Activated CD4-positive, alpha-beta T cell treated with anti-CD3 and anti-CD28 coated beads for 1 hour (primary cell): ENCODE measurements around the gene LRRC55.

Experiments
- DNase-seq: peaks from one replicate; pipeline ENCODE4 v3.0.0-alpha.2; 2020

LRRC55 gene

DNA sequence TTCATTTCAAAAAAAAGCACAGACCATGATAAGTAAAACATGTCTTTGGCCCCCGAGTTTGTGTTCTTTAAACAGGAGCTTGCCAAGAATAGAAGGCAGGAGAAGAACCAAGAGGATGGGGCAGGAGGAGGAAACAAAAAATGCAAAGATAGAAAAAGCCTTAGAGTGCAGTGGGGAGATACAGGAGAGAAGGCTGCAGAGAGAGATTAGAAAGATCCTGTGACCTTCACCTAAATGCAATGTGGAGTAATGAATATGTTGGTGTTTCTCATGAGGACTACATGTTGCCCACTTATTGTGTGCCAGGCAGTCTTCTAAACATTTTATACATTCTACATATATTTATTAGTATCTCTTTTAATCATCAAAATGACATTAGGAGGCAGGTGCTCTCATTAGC, 57.6 kb downstream of the LRRC55 start:
- DNase-seq, result no peak

DNA sequence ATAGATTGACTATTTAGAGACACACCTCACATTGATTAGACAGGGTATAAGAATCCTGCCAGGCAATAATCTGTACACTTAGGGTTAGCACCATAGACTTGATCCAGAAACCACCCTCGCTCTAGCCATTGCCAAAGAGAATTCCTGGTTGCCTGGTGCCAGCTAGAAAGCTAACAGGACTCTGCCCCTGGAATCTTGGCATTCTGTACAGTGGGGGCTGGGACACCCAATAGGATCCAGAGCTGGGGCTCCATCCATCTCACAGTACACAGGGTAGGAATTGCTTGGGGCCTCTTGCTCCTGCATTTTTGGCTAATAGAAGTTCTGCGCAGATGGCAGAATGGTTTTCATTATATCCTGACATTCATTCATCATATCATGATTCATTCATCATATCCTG, 58.3 kb downstream of the LRRC55 start:
- DNase-seq, result no peak

DNA sequence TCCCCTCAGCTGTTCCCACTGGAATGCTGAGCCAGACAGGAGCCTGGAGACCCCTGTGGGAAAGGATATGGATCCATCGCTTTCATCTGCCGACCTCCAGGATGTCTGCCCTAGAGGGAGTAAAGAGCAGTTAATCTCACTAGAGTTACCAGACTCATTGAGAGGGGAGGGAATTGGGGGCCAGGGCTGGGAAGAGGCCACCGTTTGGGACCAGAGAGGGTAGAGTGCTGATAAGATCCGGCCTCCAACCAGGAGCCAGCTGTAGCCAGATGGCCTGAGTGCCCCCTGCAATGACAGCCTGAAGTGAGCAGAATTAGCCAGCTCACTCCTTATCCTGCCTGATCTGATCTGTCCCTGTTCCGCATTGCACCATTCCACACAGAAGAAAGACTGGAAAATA, 59.0 kb downstream of the LRRC55 start:
- no peak for DNase-seq
